ENCODE results near the gene NAGA.

Gene NAGA

DNA sequence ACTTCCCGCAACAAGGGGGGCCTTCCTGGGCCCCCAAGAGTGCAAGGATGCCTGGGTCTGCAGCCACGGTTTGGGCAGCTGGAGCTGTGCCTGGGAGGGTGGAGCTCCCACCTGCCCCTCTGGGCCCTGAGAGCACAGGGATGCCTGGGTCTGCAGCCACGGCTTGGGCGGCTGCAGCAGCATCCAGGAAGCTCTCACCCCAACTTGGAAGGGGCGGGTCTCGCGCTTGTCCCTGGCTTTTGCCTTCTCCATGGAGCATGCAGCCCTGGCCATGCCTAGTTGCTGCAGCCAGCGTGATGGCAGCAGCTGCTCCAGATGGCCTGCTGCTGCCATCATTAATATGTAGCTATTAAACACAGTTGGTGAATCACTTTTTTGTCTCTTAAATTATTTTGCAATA is 35.4 kb downstream of the NAGA start:
- DNase-seq = no peak

DNA sequence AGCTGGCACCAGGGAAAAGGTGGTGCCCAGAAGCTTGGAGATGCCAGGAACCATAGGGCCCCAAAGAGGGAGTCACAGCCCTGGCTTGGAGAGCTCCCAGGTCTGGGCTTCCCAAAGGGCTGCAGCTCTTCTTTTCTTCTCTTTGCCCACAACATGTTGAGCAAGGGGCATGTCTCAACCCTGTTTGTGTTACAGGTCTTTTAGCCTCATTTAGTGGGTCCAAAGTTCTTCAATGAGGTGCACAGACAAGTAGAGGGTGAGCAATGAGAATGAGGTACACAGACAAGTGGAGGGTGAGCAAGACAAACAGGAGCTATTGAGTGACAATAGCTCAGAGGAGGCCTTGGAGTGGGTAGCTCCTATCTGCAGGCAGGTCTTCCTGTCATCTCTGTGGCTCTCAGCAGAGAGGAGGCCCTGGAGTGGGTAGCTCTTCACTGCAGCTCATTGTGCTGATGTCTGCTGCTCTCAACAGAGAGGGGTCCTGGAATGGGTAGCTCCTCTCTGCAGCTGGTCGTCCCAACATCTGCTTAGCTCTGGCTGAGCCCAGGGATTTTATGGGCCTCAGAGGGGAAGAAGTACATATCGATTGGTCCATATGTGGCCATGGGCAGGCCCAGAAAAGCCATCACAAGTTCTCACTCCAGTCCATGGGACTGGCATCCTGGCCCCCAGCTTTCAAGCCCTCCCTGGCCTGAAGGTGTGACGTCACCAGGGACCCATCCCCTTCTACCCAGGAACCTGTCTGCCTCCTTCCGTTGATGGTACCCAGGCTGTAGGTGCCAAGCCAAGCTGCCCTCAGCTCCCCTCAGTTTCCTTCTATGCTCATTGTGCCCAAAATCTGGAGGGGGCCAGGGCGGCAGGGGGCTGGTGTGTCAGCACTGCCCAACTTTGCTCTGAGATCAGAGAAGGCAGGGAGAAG is 37.1 kb downstream of the NAGA start:
- no peak for DNase-seq

DNA sequence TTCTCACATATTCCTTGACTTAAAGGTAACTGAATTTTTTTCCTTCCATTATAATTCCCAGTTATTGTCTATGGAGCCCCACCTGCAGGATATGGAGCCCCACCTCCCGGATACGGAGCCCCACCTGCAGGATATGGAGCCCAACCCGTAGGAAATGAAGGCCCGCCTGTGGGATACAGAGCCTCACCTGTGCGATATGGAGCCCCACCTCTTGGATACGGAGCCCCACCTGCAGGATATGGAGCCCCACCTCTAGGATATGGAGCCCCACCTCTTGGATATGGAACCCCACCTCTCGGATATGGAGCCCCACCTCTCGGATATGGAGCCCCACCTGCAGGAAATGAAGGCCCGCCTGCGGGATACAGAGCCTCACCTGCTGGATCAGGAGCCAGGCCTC is 43.9 kb downstream of the NAGA start:
- no peak for DNase-seq

DNA sequence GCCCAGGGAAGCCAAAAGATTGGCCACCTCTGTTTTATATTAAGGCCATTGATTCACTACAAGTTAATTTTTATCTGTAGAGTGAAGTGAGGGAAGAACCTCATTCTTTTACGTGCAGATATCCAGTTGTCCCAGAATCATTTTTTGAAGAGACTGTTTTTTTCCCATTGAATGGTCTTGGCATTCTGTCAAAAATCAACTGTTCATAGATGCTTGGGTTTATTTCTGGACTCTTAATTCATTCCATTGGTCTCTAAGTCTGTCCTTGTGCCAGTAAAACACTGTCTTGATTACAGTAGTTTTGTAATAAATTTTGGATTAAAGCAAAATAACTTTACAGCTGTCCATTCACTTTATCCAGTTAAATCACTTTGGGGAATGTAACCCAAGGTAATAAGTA is 45.2 kb downstream of the NAGA start:
- DNase-seq = no peak

DNA sequence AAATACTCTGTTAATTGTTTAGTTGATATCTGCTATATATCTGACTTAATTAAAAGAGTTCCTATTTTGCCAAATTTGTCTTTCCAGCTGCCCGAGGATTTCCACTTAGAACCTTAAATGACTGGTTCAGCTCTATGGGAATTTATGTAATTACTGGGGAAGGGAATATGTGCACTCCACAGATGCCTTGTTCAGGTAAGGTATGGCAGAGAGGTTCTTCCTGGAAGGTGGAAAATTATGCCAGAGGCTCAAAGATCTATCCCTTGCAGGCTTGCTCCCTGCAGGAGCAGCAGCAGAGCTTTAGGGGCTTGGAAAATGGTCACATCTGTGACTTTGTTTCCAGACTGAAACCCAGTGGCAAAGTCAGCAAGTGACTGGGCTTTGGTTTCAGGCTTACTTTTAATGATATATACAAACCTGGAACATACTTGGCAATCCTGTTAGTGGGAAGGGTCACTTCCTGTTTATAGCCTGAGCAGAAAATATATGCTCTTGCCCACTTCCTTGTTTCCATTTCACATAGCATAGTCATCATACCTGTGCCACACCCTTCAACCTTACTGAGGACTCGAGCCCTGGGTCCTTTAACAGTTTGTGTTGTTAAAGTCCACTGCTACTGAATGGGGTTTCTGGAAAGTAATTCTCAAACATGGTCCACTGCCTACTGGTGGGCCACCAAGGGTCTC is 48.3 kb downstream of the NAGA start:
- no peak for DNase-seq

DNA sequence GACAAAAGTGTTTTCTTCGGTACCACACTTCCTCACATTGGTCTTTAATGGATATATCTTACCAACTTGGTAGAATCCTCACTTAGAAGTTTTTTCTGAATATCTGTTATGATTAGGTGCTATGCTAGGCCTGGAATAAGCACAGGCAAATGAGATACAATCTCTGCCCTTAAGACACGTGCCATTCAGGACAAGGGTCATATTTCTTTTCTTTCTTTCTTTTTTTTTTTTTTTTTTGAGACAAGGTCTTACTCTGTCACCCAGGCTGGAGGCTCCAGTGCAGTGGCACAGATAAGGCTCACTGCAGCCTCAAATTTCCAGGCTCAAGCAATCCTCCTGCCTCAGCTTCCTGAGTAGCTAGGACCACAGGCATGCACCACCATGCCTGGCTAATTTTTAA is 49.0 kb downstream of the NAGA start:
- no peak for DNase-seq

DNA sequence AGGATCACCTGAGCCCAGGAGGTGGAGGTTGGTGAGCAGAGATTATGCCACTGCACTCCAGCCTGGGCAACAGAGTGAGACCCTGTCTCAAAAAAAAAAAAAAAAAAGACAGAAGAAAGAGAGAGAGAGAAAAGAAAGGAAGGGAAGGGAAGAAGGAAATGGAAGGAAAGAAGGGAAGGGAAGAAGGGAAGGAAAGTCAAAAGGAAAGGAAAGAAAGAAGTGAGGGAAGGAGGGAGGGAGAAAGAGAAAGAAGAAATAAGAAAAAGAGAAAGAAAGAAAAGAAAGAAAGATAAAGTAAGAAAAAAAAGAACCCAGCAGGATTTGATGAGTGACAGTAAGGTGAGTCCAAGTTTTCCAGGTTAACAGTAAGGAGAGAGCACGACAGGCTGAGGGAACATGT is 52.4 kb downstream of the NAGA start:
- DNase-seq = no peak

- no peak for DNase-seq
Observed at GRCh38 chr22:42016111-42016510, 54.5 kb downstream of the NAGA start.

- DNase-seq = no peak
Observed at GRCh38 chr22:42013385-42013784, 57.2 kb downstream of the NAGA start.

DNA sequence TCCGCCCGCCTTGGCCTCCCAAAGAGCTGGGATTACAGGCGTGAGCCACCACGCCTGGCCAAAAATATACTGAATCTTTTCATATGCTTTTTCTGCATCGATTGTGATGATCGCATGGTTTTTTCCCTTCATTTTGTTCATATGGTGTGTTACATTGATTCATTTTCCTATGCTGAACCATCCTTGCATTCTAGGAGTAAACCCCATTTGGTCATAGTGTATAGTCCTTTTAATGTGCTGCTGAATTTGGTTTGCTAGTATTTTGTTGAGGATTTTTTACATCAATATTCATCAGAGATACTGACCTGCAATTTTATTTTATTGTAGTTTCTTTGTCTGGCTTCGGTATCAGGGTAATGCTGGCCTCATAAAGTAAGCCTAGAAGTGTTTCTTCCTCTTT is 59.8 kb downstream of the NAGA start:
- DNase-seq = no peak
